NCI-H2107 (cell line): Measurements from ENCODE around the gene ATRN.
"Not testable (repeated sequence)": the region's sequence is repeated elsewhere in the genome, so short reads cannot be mapped to it uniquely, and the experiment has no call there.

Experiments used
- DNase-seq: peaks from one replicate; lab custom pipeline; 2025; lab: John Stamatoyannopoulos, UW

The ATRN gene

GRCh38 chr20:3515379-3516170 is 44.8 kb downstream of the ATRN start:
- DNase-seq, result no peak

DNA sequence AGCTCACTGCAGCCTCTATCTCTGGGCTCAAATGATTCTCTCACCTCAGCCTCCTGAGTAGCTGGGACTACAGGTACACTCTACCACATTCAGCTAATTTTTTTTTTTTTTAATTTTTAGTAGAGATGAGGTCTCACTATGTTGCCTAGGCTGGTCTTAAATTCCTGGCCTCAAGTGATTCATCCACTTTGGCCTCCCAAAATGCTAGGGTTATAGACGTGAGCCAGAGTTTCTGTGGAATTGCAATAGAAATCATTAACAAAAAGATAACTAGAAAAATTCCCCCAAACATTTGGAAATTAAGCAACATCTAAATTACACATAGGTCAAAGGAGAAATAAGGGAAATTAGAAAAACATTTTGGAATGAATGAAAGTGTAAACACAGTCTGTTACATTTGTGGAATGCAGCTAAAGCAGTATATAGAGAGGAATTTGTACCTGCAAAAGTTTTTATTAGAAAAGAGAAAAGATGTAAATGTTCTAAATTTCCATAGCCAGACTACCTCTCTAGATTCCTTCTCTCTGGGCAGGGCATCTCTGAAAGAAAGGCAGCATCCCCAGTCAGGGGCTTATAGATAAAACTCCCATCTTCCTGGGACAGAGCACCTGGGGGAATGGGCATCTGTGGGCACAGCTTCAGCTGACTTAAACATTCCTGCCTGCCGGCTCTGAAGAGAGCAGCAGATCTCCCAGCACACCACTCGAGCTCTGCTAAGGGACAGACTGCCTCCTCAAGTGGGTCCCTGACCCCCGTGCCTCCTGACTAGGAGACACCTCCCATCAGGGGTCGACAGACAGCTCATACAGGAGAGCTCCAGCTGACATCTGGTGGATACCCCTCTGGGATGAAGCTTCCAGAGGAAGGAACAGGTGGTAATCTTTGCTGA is 51.3 kb downstream of the ATRN start:
- no peak for DNase-seq

- not testable (repeated sequence) for DNase-seq
Measured at GRCh38 chr20:3524696-3525095, 53.9 kb downstream of the ATRN start.

GRCh38 chr20:3532089-3532615 is 61.3 kb downstream of the ATRN start:
- DNase-seq, result no peak

GRCh38 chr20:3537733-3538132 is 66.9 kb downstream of the ATRN start:
- not testable (repeated sequence) for DNase-seq

DNA sequence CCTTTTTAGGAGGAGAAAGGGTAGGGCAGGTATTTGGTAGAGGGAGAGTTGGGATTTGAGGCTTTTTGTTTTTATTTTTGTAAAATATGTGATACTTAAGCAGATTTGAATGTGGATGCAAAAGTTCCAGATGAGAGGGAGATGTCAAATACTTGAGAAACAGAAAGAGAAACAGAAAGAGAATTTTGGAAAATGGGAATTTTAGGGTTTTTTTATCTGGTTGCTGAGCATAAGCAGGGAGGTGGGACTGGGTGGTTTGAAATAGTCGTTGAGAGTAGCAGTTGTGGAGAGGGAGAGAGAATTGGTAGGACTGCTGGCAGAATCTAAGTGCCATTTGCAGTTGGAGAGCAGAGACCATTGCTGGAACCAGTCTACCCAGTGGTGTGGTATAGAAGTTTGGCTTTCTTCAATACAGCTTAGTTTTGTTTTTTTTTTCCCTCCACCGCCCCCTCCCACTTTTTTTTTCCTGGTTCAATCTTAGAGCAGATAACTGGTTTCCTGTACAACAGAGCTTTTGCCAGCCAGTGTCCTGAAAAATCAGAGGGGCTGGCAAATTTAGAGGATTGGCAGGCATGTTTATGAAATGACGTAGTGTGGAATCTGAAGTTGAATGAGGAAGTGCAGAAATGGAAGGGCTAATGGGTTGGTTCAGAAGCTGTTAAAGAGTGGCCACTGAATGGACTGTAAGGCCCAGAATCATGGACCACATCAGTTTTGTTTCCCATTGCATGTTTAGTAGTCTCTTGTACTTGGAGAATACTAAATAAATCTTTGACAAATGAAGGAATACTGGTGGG is 68.7 kb downstream of the ATRN start:
- no peak for DNase-seq

DNA sequence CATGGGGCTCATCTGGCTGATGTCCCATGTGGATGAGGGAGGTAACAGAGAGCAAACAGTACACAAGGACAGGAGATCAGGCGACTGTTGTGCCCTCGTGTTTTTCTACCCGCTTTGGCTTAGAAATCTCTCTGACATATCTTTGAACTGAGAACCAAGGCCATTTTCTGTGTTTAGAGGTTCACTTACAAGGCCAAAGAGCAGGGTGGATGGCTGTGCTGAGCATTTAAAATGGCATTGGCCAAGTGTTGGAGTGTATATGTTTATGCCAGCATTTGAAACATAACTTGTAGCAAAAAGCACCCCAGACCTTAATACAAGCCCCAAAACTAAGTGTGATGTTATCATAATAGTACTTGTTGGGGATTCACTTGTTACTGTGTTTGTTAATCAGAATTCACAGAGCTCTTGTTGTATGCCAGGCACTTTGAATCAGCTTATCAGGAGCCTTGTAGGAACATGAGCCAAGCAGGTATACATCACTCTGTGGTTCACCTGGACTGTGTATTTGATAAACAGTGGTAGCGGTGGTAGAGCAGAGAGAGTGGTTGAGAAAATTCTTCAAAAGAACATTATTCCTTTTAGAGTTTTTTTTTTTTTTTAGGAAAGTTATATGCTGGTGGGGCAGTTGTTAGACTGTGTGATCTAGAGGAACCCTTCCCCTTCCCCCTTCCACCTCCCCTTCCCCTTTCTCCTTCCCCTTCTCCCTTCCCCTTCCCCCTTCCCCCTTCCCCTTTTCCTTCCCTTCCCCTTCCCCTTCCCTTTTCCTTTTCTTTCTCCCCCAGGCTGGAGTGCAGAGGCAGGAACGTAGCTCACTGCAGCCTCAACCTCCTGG is 71.3 kb downstream of the ATRN start:
- DNase-seq, result no peak

- DNase-seq, result no peak
Measured at GRCh38 chr20:3543901-3544507, 73.2 kb downstream of the ATRN start.

GRCh38 chr20:3545401-3545925 is 74.6 kb downstream of the ATRN start:
- DNase-seq, result no peak

DNA sequence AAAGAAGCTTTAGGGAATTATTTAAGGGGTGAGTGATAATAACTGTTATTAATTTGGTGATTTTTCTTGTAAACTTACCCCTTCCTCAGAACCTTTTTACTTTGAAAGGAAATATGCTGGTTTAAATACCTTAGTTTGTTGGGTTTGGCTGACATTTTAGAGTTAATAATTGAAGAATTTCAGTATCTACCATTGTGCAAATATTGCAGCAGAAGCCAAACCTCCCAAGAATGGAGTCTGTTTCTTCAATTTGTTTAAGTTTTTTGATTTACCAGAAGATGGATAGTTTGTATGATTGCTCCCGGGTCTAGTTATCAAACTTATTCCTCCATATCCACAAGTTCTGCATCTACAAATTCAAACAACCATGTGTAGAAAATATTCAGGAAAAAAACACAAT is 77.1 kb downstream of the ATRN start:
- no peak for DNase-seq

- no peak for DNase-seq
Measured at GRCh38 chr20:3550837-3551236, 80.0 kb downstream of the ATRN start.

GRCh38 chr20:3551681-3552434 is 81.0 kb downstream of the ATRN start:
- no peak for DNase-seq

- DNase-seq, result no peak
Measured at GRCh38 chr20:3553663-3554062, 82.8 kb downstream of the ATRN start.

DNA sequence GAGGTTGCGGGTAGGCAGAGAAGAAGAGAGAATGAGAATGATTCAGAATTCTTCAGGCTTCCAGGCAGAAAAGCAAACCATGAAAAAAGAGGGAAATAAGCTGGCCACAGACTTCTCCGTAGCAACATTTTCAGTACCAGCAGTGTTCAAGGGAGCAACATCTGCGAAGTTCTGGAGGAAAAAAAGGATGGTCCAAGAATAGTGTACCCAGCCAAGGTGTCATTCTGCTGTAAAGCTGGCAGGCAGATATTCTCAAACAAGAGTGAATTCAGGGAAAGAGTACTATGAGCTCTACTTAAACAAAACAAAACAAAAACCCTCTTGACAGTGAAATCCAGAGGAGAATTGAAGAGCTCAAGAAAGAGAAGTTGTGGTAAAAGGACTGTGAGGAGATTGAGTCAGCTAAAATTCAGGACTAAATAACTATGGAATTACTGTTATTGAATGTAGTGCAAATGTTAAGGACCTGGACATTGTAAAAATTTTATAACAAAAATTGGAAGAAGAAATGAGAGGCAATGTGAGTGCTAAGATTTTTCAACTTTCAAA is 86.5 kb downstream of the ATRN start:
- DNase-seq, result no peak

GRCh38 chr20:3559231-3559630 is 88.4 kb downstream of the ATRN start:
- no peak for DNase-seq

DNA sequence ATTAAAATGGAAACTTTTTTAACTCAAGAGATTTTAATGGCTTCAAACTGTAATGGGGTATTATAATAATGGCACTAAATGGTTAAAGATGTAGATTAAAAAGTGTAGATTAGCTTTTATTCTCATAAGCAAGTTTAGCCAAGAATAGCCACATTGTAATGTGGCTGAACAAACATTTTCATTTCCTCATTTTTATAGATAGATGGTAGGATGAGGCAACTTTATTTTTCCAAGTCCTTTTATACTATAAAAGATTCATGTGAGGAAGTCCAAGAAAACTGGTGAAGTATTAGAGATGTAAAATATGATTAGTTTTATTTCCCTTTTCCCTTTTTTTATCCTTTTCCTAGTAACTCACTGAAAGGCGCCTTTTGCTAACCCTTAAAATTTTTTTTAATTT is 88.8 kb downstream of the ATRN start:
- DNase-seq, result no peak

- no peak for DNase-seq
Measured at GRCh38 chr20:3560162-3560561, 89.3 kb downstream of the ATRN start.

- DNase-seq, result no peak
Measured at GRCh38 chr20:3560578-3560977, 89.8 kb downstream of the ATRN start.

GRCh38 chr20:3563133-3563532 is 92.3 kb downstream of the ATRN start:
- no peak for DNase-seq
